Suppressor macrophage treated with lipopolysaccharide for 1 hour (primary cell): ENCODE measurements around the gene HOXC10.

Experiments used
- DNase-seq, 3 donors: peaks; one replicate each; pipeline ENCODE4 v3.0.0-alpha.2; 2020 to 2022

The HOXC10 gene

DNA sequence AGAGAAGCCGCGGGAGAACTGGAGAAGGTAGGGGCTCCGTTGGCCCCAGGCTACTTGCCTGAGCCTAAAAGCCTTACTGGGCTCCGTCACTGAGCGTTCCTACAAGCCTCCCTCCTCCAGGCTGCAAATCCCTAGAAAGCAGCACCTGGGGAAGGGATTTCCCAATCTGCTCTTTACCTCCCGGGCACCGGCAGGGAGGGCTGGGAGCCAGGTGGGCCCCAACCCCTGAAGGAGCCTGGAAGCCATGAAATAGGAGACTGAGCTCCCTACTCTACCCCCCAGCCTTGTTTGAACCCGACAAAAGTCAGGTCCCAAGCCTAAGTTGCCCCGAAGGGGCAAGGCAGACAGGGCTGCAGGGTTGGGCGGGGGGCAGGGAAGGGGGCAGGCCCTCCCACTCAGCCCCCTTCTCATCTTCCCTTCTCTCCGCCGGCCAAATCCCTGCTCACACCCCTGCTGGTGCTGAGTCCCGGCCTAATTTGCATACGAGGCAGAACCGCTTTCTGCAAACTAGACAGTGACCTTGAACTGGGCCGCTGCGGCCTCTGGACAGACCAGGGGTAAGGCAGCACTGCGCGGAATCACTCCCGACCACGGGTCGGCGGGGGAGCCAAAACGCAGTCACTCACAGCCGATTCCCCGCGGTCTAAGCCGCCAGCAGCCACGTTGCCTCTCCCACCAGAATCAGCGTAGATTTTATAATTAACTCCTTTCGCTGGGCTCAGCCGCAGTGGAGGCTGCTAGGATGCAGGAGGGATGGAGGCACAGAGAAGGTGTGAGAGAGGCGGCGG lies 34.0 kb upstream of the HOXC10 start:
- DNase-seq: no peak

DNA sequence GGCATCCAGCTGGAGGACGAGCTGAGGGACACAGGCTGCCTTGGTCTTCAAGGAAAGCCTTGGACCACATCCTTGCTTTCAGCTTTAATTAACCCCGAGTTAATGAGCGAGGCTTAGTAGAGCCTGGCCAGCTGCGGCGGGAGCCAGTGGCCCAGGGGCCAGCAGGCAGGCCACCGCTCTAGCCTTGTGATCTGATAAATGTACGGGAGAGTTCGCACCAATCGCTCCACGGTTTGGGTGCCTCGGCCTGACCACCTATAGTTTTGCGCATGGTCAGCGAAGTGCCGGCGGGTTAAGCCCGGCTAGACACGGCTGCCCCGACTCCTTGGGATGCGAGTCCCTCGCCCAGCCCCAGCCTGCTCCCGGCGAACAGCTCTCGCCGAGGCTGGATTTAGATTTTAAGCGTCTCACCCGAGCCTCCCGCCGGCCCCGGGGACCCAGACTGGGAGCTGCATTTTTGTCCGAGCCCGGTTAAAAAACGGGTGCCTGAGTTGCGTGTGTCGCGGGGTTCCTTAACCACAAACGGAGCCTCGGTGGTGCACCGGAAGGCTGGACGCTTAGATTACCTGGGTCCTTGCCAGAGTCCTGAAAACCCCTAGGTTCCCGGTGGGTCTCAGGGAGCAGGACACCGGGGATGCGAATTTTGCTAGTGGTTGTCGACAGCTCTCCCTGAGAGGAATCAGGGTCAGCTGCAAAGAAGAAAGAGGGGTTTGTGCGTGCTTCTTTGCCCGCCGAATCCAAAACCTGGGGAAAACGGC lies 33.2 kb upstream of the HOXC10 start:
- no peak for DNase-seq

- no peak for DNase-seq
These were observed 32.6 kb upstream of the HOXC10 start for GRCh38 chr12:53952335-53952694.

- no peak for DNase-seq
These were observed 31.8 kb upstream of the HOXC10 start for GRCh38 chr12:53952871-53953734.

- no peak for DNase-seq
These were observed 30.9 kb upstream of the HOXC10 start for GRCh38 chr12:53953831-53954693.

DNA sequence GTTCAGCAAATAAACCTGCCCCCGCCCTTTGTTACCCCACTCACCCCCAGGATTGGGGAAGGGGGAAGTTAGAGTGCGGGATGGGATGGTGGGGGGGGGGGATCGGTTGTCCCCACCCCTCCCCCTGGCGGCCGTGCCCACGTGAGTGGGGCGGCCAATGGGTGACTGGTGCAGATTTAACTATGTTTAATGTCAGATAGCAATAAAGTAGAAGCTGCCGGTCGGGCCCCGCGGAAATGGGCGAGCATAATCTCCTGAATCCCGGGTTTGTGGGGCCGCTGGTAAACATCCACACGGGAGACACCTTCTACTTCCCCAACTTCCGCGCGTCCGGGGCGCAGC lies 30.3 kb upstream of the HOXC10 start, which contains the start of gene HOXC12:
Gene HOXC12 (plus strand): TSS at position 210 of the 342 bp plus-strand sequence. CDS start 27 bp downstream, at position 237.
- no peak for DNase-seq

GRCh38 chr12:53955036-53955775 lies 29.7 kb upstream of the HOXC10 start:
- no peak for DNase-seq

- DNase-seq: no peak
These were observed 29.1 kb upstream of the HOXC10 start for GRCh38 chr12:53955776-53956250.

DNA sequence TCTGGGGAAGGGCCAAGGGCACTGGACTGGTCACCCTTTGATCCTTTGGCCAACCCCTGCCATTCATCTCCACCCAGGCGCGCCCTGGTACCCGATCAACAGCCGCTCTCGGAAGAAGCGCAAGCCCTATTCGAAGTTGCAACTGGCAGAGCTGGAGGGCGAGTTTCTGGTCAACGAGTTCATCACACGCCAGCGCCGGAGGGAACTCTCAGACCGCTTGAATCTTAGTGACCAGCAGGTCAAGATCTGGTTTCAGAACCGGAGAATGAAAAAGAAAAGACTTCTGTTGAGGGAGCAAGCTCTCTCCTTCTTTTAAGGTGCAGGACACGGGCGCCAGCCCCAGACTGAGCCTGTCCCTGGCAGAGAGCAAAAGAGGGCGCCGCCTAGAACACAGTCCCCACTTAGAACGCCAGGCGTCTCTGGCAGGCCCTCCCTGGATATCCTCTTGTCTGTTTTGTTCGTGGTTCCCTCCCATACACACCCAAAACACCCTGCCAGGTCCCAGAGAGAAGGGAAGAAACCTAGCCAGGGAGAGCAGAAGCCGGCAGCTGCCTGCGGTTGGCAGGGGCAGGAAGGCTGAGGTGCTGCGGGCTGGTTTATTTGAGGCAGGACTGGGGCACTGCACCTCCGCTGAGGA lies 28.6 kb upstream of the HOXC10 start:
- no peak for DNase-seq

DNA sequence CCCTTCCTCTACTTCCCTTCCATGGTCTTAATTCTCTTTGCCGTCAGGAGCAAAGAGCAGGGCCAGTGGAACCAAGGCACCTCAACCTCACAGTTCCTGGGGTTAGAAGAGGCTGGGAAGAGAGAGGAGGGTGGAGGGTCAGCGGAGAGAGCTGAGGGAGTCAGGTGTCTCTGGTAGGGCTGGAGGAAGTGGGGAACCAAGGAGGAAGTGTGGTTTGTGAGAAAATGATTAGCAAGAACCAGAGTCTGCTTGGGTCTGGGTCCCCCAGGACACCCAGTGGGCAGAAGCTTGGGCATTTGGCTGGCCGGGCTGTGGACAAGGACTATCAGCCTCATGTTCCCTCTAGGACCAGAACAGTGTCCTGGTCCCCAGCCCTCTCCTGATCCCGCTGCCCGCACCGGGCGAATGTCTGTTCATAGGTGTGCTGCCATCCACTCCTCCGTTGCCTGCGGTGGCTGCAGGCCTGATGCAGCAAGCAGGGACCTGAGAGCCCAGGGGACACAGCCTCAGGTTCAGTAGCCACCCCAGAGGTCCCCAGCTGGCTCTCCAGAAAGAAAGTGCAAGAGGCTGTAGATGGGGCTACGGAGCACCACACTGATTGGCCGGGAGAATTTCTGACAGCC lies 27.9 kb upstream of the HOXC10 start:
- no peak for DNase-seq

DNA sequence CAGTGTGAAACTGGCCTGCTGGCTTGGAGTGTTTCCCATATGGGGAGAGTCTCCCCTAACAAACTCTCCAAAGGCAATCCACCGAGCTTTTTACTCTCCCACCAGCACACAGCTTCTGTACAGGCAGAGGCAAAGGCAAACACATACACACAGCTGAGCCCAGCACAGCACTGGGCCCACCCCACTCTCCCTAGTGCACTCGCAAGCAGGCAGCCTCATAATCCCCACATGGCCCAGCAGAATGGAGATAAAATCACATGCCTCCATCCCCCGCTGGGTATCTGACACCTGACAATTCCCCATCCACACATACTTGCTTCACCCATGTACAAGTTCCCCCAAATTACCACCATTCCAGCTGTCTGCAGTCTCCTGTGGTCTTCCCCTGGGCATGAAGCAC lies 26.8 kb upstream of the HOXC10 start:
- DNase-seq: no peak

DNA sequence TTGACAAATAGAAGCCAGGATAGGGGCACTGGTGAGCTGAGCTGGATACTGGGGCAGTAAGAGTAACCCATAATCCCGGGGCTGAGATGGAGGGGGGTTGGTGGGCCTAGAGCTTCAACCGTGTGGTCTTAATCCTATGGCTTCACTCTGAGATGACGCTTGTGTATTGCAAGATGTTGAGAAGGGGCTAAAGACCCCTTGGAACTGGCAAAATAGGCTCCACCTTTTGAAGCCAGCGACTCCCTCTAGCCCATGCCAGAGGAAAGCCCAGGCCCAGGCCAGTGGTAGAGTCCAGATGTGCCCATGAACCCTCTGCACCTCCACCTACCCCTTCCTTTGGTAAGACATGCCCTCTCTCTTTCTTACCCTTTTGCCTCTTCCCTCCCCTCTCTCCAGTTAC lies 25.6 kb upstream of the HOXC10 start:
- DNase-seq: no peak

- no peak for DNase-seq
These were observed 24.5 kb upstream of the HOXC10 start for GRCh38 chr12:53960187-53961024.

GRCh38 chr12:53961025-53961761 lies 23.8 kb upstream of the HOXC10 start:
- DNase-seq: no peak

DNA sequence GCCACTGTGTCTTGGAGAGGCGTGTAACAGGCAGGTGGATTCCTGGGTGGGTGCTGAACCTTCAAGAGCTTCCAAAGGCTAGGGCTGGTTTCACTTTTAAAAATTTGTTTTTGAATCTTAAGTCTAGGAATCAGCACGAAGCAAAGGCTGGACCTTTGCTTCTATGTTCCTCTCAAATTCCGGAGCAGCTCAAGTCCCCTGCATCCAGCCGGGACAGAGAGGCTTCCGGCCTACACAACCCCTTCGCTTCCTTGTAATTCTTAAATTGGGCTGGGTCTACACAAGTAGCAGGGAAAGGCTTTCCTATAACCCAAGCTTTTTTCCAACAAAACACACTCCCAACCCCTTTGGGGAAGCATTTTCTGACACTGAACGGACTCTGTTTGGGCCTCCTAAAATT lies 21.9 kb upstream of the HOXC10 start:
- DNase-seq: no peak

DNA sequence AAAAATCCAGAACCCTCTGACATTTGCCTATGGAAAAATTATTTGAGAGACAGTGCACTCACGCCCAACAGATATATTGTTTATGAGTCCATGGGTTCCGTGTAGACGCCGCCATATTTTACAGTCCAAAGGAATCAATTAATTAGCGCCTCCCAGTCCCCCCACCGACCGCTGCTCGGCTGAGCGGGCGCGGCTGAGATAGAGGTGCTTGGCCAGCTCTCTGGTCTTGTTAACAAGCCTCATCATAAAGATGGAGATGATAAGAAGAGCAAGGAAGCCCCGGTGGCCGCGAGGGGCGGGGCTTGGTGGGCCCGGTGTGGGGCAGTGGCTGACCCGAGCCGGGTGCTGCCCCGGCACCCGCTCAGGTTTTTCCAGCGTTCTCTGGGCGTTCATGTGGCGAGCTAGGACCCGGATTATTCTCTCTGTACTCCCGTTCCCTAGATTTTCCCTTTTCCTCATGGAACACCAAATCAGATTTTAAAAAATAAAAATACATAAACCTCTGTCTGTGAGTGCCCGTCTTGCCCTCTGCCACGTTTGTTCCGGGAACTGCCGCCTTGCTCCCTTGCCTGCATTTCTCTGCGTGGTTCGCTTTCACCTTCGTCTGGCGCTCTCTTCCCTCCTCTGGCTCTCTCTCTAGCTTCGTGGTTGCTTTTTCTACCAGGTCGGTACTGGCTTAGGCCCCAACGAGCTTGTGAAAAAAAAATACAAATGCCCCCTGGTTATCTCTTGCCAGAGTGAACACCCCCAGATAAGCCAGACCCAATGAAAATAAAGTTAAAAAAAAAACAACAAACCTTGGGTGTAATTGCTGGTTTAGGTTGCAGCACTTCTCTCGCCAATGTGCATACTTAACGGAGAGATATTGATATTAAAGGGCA lies 21.3 kb upstream of the HOXC10 start:
- no peak for DNase-seq

- DNase-seq: no peak
These were observed 20.6 kb upstream of the HOXC10 start for GRCh38 chr12:53964315-53964713.
